Activated CD4-positive, alpha-beta T cell treated with anti-CD3 and anti-CD28 coated beads for 1 hour (primary cell): ENCODE measurements around the gene OR52E1.

Experiments
- DNase-seq: peaks from one replicate; pipeline ENCODE4 v3.0.0-alpha.2; 2020

OR52E1 gene

DNA sequence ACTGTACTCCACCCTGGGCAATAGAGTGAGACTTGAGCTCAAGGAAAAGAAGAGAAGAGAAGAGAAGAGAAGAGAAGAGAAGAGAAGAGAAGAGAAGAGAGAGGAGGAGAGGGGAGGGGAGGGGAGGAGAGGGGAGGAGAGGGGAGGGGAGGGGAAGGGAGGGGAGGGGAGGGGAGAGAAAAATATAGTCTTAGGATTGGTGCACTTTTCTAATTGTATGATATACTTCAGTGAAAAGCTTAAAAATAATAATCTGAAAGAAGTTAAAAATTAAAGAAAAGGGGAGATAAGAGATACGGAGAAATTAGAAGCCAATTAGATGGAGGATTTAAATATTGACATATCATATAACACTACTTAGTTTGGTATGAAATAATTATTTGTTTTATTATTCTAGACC is 49.5 kb downstream of the OR52E1 start:
- DNase-seq: no peak
